GM13976 (cell line): Measurements from ENCODE around the gene WWOX.

Experiments
- DNase-seq: peaks from one replicate; pipeline ENCODE4 v3.0.0; 2012; ENCODE audit warnings: low spot score
- in situ Hi-C: fragments of 300-500 bp; cut with MboI; formaldehyde crosslinking; loops from one replicate; pipeline ENCODE4 v1.12.0; 2022; ENCODE audit warnings: low sequenced_read_pairs, mixed read lengths, inconsistent platforms; ENCODE audit not compliant: unreplicated experiment
- TF ChIP-seq, protein P1 (sequence below): IDR thresholded peaks from 2 replicates; pipeline ENCODE4 v1.5.1; 2012; ENCODE audit warnings: borderline replicate concordance, mild to moderate bottlenecking; ENCODE audit not compliant: insufficient read depth; ENCODE audit errors: extremely low read depth, missing control alignments, control extremely low read depth

The WWOX gene

DNA sequence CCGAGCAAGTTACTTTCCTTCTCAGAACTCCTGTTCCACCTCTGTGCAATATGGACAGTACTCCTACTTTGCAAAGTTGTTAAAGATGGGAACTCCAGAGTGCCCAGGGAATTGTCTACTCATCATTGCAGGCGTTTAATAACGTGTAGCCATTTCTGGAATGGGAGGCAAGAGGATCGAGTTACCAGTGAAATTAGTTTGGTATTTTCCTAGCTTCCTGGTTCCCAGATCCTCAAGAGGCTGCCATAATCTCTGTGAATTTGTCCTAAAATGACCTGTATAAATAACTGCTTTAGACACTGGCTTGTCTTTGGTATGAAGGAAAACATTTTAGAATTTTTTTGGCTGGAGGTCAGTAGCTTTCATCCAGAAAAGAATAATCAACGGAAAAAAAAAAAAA lies 27.7 kb downstream of the WWOX start:
- no peak for DNase-seq
- in situ Hi-C loops, result loop anchor here (5.0 kb wide), 1 partner anchor 110 kb away; no protein-coding TSS in a partner anchor
- TF ChIP-seq, protein P1, sequence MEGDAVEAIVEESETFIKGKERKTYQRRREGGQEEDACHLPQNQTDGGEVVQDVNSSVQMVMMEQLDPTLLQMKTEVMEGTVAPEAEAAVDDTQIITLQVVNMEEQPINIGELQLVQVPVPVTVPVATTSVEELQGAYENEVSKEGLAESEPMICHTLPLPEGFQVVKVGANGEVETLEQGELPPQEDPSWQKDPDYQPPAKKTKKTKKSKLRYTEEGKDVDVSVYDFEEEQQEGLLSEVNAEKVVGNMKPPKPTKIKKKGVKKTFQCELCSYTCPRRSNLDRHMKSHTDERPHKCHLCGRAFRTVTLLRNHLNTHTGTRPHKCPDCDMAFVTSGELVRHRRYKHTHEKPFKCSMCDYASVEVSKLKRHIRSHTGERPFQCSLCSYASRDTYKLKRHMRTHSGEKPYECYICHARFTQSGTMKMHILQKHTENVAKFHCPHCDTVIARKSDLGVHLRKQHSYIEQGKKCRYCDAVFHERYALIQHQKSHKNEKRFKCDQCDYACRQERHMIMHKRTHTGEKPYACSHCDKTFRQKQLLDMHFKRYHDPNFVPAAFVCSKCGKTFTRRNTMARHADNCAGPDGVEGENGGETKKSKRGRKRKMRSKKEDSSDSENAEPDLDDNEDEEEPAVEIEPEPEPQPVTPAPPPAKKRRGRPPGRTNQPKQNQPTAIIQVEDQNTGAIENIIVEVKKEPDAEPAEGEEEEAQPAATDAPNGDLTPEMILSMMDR, result no peak

DNA sequence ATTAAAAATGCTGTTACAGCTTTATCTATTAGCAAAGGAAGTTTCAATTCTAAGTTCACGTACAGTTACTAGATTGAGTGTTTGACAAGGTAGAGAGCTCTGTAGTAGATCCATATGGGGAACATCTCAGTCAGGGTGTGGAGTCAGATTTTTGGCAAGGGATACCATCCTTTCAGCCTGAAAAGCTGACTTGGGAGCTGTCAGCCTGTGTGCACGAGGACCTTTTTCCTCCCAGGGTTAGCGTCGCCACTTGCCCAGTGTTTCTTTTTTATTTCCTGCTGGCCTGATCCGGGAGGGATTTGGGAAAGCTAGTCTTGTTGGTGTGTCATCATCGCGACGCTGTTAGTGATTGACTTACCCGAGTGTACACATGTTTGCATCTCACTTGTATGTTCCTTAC lies 29.5 kb downstream of the WWOX start:
- TF ChIP-seq, protein P1, result no peak
- DNase-seq, result no peak
- in situ Hi-C loops, result loop anchor here (5.0 kb wide), 1 partner anchor 108 kb away; no protein-coding TSS in a partner anchor

DNA sequence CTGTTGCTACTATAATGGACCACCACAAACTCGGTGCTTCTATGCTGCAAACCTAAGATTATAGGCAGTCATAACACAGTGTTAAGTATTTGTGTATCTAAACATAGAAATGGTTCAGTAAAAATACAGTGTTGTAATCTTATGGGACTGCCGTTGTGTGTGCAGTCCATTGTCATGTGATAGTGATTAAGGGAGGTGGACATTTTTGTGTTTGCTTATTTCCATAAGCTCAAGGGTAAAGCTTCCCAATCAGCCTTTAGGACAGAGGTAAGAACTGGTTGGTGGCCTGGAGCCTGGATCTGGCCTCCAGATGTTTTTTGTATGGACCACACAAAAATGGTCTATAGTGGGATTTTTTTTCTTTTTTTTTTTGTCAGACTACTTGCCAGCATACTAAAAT lies 29.9 kb downstream of the WWOX start:
- in situ Hi-C loops, result loop anchor here (5.0 kb wide), 1 partner anchor 108 kb away; no protein-coding TSS in a partner anchor
- DNase-seq, result no peak
- TF ChIP-seq, protein P1, result no peak

DNA sequence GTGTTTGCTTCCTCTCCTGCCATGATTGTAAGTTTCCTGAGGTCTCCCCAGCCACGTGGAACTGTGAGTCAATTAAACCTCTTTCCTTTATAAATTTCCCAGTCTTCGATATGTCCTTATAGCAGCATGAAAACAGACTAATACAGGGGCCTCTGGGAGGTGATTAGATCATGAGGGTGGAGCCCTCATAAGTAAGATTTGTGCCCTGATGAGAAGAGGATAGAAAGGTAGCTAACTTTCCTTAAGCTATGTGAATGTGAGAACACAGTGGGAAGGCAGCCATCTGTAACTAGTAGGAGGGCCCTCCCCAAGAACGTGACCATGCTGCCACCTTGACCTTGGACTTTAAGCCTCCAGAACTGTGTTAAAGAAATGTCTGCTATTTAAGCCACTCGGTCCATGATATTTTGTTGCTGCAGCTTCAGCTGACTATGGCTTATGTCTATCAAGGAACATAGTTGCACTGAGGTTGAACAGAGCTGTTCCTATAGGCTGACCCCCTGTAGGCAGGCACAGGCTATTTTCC lies 30.7 kb downstream of the WWOX start:
- TF ChIP-seq, protein P1, result no peak
- in situ Hi-C loops, result no loop called here
- no peak for DNase-seq

DNA sequence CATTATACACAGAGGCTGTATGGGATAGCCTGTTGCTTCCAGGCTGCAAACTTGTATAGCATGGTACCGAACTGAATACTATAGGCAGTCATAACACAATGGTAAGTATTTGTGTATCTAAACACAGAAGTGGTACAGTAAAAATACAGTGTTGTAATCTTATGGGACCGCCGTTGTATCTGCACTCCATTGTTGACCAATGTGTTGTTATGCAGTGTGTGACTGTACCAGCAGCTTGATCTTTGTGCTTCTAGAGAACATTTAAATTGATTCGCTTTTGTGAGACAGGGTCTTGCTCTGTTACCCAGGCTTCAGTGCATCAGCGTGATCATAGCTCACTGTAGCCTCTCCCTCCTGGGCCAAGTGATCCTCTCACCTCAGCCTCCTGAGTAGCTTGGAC lies 31.5 kb downstream of the WWOX start:
- in situ Hi-C loops, result no loop called here
- TF ChIP-seq, protein P1, result no peak
- no peak for DNase-seq

DNA sequence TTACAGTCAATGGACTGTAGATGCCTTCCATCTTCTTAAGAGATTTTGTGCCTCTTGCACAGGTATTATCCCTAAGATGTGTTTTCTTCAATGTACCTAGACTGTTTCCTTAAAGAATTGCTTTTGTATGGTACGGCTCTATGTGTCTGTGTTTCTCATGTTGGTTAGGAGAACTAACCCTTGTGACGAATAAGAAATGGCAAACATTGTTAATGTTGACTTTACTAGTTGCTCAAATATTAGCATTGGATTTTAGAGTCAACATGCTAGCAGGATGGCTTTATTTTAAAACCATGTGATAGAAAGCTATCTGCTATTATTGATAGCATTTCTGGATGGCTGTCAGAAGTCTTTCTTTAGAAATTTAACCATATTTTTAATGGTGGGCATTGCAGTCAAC lies 34.5 kb downstream of the WWOX start:
- TF ChIP-seq, protein P1, result no peak
- DNase-seq, result no peak
- in situ Hi-C loops, result no loop called here

DNA sequence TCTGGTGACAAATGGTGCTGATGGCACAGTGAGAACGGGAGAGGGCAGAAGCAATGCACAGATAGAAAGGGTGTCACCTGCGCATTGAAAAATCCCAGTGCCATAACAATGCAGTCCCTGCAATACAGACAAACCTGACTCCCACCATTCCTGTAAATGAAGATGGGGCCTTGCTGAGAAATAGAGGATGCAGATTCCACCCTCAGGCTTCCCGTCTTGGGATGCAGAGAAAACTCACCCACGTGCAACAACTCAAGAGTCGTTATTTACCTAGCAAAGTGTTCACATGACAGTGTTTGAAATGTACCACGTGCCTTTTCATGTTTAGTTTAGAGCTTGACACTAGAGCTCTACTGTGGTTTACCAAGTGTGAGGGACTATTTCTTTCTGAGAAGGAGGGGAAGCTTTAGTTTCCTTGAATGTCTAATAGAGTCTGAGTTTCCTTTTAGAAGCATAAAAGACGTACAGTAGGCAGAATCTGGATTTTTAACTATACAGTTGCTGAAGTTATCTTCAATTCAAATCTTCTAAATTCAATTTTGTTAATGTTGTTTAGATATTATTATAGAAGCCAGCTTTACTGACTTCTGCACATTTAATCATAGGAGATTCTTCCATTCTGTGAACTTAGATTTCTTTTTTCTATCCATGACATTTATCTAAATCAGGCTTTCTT lies 35.6 kb downstream of the WWOX start:
- DNase-seq, result no peak
- TF ChIP-seq, protein P1, result no peak
- in situ Hi-C loops, result no loop called here
